Measurements from ENCODE around the gene BRICD5.

BRICD5 gene

GRCh38 chr16:2237102-2237482 lies 26.4 kb upstream of the BRICD5 start:
- no peak for DNase-seq

- DNase-seq = no peak
These were observed 25.9 kb upstream of the BRICD5 start, which contains the start of gene DNASE1L2 for GRCh38 chr16:2236337-2237101. DNASE1L2 (plus strand) TSS chr16:2236444; CDS start chr16:2236817, 373 bp downstream.

DNA sequence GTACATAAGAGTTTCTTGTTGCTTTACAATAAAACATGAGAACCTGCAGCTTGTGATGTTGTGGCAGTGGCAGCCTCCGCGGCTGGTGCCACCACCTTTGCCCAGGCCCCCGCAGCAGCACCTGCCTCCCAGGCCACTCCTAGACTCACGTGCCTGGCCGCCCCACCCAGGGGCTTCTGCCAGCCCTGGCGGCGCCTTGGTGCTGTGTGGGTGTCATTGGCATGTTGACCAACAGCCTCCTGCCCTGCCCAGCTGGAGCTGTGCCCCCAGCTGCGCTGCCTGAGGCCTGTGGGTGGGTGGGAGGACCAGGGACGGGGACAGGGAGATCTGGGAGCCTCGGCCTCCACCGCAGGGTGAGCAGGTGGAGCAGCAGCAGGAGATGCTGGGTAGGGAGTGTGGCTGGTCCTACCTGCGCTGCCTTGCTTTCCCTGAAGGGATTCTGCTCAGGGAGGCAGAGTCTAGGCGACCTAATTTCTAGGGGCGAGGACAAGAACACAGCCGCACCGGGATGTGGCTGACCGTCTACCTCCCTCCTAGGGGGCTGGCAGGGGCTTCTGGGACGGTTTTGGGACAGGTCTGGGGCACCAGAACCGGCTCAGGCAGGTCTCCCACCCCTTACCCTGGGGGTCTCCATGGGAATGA lies 25.2 kb upstream of the BRICD5 start:
- no peak for DNase-seq

- no peak for DNase-seq
These were observed 24.6 kb upstream of the BRICD5 start for GRCh38 chr16:2235234-2235651.

- no peak for DNase-seq
These were observed 24.1 kb upstream of the BRICD5 start for GRCh38 chr16:2234813-2235170.

DNA sequence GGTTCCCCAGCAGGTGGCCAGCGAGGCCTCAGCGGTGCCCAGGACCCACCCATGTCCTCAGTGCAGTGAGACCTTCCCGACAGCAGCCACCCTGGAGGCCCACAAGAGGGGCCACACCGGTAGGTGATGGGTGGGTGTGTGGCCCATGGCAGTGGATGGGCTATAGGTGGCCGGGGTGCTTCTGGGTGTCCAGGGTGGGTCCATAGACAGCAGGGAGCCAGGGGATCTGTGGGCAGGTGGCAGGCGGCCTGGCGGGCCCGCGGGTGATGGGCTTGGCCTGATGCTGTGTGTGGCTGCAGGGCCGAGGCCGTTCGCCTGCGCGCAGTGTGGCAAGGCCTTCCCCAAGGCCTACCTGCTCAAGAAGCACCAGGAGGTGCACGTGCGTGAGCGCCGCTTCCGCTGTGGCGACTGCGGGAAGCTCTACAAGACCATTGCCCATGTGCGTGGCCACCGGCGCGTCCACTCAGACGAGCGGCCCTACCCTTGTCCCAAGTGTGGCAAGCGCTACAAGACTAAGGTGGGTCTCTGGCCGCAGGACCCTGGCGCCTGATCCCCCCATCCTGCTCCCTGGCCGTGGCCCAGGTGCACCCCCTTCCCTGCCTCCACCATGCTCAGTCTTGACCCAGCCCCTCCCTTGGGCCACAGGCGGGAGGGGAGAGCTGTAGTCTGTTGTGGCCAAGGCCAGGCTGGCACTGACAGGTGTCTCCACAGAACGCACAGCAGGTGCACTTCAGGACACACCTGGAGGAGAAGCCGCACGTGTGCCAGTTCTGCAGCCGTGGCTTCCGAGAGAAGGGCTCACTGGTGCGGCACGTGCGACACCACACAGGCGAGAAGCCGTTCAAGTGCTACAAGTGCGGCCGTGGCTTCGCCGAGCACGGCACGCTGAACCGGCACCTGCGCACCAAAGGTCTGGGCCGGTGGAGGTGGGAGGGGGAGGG lies 23.5 kb upstream of the BRICD5 start:
- no peak for DNase-seq

- DNase-seq = no peak
These were observed 22.5 kb upstream of the BRICD5 start for GRCh38 chr16:2233046-2233775.

DNA sequence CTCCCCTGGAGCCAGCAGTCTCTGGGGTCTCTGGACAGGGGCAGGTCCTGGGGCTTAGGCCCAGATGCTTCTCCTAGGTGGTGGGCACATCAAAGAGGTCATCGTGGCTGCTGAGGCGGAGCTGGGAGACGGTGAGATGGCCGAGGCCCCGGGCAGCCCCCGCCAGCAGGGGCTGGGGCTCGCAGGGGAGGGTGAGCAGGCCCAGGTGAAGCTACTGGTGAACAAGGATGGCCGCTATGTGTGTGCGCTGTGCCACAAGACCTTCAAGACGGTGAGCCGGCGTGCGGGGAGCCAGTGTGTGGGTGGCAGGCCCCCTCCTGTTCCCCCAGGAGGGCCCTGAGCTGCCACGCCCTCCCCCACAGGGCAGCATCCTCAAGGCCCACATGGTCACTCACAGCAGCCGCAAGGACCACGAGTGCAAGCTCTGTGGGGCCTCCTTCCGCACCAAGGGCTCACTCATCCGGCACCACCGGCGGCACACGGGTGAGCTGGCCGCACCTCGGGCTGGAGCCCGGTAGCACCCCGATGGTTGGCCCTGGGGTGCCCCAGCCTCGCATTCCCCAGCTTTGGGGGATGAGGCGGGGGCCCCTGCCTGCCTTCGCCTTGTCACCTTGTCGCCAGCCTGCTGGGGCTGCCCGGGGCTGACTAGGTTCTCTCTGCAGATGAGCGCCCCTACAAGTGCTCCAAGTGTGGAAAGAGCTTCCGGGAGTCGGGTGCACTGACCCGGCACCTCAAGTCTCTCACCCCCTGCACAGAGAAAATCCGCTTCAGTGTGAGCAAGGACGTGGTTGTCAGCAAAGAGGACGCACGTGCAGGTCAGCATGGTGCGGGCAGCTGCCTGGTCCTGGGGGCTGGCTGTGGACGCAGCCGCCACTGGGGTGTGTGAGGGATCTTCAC lies 21.7 kb upstream of the BRICD5 start:
- no peak for DNase-seq

- no peak for DNase-seq
These were observed 20.6 kb upstream of the BRICD5 start for GRCh38 chr16:2231016-2231931.

- no peak for DNase-seq
These were observed 19.7 kb upstream of the BRICD5 start for GRCh38 chr16:2230376-2230775.

GRCh38 chr16:2229632-2230250 lies 19.1 kb upstream of the BRICD5 start:
- no peak for DNase-seq

GRCh38 chr16:2229091-2229490 lies 18.4 kb upstream of the BRICD5 start:
- DNase-seq = no peak

GRCh38 chr16:2228161-2228824 lies 17.6 kb upstream of the BRICD5 start:
- DNase-seq = no peak

DNA sequence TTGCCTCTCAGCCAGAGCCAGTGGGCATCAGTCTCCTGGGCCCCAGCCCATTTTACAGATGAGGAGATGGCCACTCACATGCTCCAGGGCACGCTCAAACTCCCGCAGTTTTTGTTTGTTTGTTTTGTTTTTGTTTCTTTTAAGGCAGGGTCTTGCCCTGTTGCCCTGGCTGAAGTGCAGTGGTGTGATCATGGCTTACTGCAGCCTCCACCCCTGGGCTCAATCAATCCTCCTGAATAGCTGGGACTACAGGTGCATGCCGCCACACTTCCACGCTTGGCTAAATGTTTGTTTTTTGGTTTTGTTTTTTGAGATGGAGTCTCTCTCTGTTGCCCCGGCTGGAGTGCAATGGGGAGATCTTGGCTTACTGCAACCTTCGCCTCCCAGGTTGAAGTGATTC lies 16.3 kb upstream of the BRICD5 start:
- no peak for DNase-seq

DNA sequence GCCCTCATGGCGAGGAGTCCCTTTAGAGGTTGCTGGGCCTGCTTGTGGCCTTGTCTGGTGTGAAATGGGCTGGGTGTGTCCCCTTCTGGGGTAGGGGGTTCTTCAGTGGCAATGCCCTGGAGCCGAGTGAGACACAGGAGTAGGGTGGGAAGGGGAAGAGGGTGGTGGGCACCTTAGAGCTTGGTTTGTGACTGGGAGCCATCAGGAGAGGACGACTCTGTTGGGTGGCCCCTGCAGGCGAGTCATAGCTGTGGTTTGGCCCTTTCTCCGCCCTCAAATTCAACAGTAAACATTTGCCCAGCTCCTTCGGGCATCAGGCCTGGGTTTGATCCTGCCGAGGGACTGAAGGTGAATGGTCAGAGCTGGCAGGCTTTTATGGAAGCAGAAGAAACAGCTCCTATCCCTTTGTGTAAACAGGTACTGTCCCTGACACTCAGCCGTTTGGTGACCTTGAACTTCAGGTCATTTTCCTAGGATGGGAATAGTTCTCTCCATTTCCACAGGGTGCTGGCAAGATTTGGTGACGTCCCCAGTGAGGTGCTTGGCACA lies 15.7 kb upstream of the BRICD5 start:
- no peak for DNase-seq

DNA sequence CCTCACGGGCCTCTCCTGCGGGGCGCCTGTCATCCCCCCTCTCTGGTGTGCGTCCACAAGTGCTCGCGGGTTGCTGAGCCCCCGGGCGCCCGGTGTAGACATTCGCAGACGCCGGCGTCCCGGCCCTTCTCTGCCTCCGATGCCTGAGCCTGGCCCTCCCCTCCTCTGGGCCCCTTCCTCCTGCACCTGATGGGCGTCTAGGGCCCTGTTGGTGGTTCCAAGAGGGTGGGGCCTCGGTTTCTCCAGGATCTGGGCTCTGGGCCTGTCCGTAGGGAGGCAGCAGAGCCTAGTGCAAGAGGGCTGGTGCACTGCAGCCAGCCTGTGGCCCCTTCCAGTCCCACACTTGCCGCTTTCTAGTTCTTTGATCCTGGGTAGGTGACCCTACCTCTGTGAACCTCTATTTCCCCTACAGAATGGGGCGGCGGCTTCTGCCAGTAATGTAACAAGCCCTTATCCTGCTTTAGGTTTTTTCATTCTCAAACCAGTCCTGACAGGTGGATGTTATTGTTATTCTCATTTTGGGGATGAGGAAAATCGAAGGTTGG lies 13.4 kb upstream of the BRICD5 start:
- peak; percentile 13 for DNase-seq

DNA sequence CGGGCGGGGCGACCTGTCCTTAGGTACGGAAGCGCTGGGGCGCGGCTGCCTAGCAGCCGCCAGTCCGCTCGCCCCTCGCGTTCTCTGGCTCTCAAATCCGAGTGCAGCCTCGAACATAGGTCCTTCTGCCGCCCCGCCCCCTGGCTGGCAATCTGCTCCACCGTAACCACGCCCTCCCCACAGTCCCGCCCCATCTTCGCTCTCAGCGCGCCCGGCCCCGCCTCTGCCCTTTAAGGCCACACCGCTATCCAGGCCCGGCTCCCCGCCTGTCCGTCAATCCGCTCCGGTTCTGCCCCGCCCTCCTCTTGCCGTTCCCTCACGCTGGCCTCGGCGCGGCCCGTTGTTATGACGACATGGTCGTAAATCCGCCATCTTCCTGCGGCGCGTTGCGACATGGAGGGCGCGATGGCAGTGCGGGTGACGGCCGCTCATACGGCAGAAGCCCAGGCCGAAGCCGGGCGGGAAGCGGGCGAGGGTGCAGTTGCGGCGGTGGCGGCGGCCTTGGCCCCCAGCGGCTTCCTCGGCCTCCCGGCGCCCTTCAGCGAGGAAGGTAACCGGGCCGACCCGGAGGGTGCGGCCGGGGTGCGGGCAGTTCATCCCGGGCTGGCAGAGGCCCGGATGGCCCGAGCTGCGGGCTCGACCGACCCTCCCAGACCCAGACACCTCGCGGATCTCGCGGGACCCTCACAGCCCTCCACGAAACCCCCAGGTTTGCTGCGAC lies 12.7 kb upstream of the BRICD5 start, which contains the start of gene E4F1:
Gene E4F1 (plus strand): TSS at position 371 of the 721 bp plus-strand sequence. CDS start 23 bp downstream, at position 394.
- DNase-seq = peak; percentile 100

- no peak for DNase-seq
These were observed 5.7 kb upstream of the BRICD5 start for GRCh38 chr16:2216330-2216729.

All from stimulated activated naive CD4-positive, alpha-beta T cell treated with Interleukin-2 at 50 U/mL for 16 hours (primary cell).